Type B pancreatic cell (in vitro differentiated cells): ENCODE data around the gene GALNT11. TPM values are rescaled to one million over a fixed set of nuclear protein-coding genes. Genes with fewer than 3 reads are reported as not detected.

ENCODE experiments used
- DNase-seq: peaks from one replicate; pipeline ENCODE4 v3.0.0; 2021; ENCODE audit warnings: mixed read lengths; ENCODE audit not compliant: unreplicated experiment; ENCODE audit errors: extremely low spot score
- H3K27ac Mint-ChIP-seq: 2 replicates; pipeline ENCODE4 v1.8.0; 2021; ENCODE audit warnings: mild to moderate bottlenecking, mixed read lengths
- H3K27me3 Mint-ChIP-seq: 2 replicates; pipeline ENCODE4 v1.8.0; 2021; ENCODE audit warnings: mixed read lengths
- H3K36me3 Mint-ChIP-seq: 2 replicates; pipeline ENCODE4 v1.8.0; 2021; ENCODE audit warnings: mixed read lengths
- H3K4me1 Mint-ChIP-seq: one replicate; pipeline ENCODE4 v1.8.0; 2021; ENCODE audit warnings: mixed read lengths; ENCODE audit not compliant: unreplicated experiment
- H3K4me3 Mint-ChIP-seq: 2 replicates; pipeline ENCODE4 v1.8.0; 2021; ENCODE audit warnings: mild to moderate bottlenecking, mixed read lengths
- H3K9me3 Mint-ChIP-seq: 2 replicates; pipeline ENCODE4 v1.8.0; 2021; ENCODE audit warnings: mixed read lengths
- total RNA-seq: library from RNA; stranded (reverse); gene quantifications from 2 replicates; pipeline ENCODE4 v1.2.1, GENCODE V29; 2021; ENCODE audit warnings: low replicate concordance
- TF ChIP-seq, protein P1 (sequence below): fragments of 200-600 bp; sonication (generic); conservative IDR thresholded peaks from 2 replicates; pipeline ENCODE4 v1.5.0; 2021; ENCODE audit warnings: antibody characterized with exemption, mild to moderate bottlenecking

The GALNT11 gene
- total RNA-seq, 1 donor from 2014 or later: 28.8 TPM

DNA sequence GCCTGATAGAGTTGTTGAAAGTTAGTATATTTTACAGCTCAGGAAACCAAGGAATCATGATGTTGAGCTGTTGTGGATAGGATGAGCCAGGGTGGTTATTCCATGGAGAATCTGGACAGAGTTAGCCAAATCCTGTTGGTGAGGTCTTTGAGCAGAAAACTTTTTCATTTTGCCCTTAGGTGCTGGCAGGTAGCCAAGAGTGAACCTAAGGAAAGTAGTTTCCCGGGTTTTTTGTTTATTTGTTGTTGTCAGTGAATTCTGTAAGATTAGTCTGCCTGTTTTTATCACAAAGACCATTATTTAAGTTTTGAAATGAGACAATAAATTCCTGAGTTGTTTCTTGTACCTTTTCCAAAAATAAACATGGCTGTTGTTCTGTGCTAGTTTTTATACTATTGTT is 61.0 kb downstream of the GALNT11 start:
- peaks cover 38% of the 10 kb centered on the region for H3K36me3 Mint-ChIP-seq
- H3K4me3 Mint-ChIP-seq: no peak overlapping the region
- peaks cover 22% of the 10 kb centered on the region for H3K9me3 Mint-ChIP-seq
- no peak overlapping the region for H3K27ac Mint-ChIP-seq
- H3K27me3 Mint-ChIP-seq: no peaks in the 10 kb centered on the region
- DNase-seq: no peak
- TF ChIP-seq, protein P1, sequence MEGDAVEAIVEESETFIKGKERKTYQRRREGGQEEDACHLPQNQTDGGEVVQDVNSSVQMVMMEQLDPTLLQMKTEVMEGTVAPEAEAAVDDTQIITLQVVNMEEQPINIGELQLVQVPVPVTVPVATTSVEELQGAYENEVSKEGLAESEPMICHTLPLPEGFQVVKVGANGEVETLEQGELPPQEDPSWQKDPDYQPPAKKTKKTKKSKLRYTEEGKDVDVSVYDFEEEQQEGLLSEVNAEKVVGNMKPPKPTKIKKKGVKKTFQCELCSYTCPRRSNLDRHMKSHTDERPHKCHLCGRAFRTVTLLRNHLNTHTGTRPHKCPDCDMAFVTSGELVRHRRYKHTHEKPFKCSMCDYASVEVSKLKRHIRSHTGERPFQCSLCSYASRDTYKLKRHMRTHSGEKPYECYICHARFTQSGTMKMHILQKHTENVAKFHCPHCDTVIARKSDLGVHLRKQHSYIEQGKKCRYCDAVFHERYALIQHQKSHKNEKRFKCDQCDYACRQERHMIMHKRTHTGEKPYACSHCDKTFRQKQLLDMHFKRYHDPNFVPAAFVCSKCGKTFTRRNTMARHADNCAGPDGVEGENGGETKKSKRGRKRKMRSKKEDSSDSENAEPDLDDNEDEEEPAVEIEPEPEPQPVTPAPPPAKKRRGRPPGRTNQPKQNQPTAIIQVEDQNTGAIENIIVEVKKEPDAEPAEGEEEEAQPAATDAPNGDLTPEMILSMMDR: no peak
- peaks cover 21% of the 10 kb centered on the region for H3K4me1 Mint-ChIP-seq

DNA sequence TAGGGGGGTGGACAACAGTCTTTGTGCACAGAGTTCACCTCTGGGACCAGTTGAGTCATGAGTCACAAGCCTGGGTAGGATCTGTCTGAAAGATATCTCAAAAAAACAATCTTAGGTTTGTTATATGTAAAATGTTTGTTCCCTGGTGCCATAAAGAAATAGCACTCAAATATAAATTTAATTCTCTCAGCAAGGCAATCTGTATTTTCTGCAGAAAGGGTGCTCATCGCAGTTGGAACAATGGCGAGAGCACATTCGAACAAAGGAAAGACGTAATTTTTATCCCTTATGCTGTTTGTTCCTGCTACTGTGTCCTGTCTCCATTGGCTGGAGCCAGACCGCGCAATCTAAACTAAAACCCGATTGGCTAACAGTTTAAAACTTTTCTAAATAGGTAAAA is 63.7 kb downstream of the GALNT11 start:
- Mint-ChIP-seq H3K36me3 (peaks cover 37% of the 10 kb centered on the region), H3K9me3 (peaks cover 22% of the 10 kb centered on the region), H3K4me3 (no peak overlapping the region), H3K27ac (no peak overlapping the region), H3K4me1 (peaks cover 10% of the 10 kb centered on the region), H3K27me3 (no peaks in the 10 kb centered on the region)
- no peak for DNase-seq
- TF ChIP-seq, protein P1: no peak

DNA sequence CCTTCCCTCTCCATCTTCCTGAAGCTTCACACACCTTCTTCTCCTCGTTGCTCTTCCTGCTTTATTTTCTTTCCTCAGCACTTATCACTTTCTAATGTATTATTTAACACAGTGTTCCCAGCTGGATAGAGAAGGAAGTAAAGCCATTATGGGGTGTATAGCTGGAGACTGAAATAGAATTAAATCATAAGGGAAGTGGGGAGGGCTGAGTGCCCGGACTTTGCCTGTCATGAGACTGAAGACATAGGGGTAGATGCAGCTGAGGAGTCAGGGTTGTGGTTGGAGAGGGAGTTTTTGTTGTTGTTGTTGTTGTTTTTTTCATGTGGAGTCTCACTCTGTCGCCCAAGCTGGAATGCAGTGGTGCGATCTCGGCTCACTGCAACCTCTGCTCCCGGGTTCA is 65.3 kb downstream of the GALNT11 start:
- Mint-ChIP-seq H3K36me3 (peaks cover 23% of the 10 kb centered on the region), H3K4me1 (no peaks in the 10 kb centered on the region), H3K9me3 (peaks cover 18% of the 10 kb centered on the region), H3K27me3 (no peaks in the 10 kb centered on the region), H3K27ac (no peak overlapping the region), H3K4me3 (no peak overlapping the region)
- no peak for DNase-seq
- TF ChIP-seq, protein P1: no peak

DNA sequence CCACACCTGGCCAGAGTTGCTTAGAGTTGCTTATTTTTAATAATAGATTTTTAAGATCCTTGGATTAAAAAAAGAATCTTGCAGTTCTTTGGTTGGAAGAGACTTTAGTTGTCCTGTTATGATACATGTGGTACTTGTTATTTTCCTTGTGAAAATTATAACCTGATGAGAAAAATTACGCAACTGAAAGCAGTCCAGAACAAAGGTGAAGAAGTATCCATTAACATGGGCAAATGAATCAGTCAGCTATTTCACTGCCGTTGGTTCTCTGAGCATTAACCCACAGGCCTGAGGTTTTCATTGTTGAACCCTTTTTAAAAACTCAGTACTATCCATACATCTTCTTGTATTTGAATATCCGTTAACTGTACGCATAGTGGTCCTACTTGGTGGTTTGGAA is 68.2 kb downstream of the GALNT11 start:
- H3K4me1 Mint-ChIP-seq: no peaks in the 10 kb centered on the region
- H3K27ac Mint-ChIP-seq: no peak overlapping the region
- H3K27me3 Mint-ChIP-seq: no peaks in the 10 kb centered on the region
- H3K36me3 Mint-ChIP-seq: peaks cover 26% of the 10 kb centered on the region
- H3K9me3 Mint-ChIP-seq: peaks cover 7% of the 10 kb centered on the region
- DNase-seq: no peak
- TF ChIP-seq, protein P1: no peak
- H3K4me3 Mint-ChIP-seq: no peak overlapping the region

DNA sequence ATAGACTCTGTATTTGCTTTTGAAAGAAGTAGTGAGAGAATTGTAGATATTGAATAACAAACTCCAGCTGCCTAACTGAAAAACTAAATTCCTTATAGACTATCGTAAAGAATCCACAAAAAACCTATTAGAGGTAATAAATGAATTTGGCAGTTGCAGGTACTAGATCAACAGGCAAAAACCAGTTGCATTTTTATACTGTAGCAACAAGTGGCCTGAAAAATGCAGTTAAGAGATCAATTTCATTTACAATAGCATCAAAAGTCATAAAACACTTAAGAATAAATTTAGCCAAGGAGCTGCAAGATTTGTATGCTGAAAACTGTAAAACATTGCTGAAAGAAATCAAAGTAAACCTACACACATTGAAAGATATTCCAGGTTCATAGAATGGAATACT is 70.3 kb downstream of the GALNT11 start:
- H3K4me3 Mint-ChIP-seq: no peak overlapping the region
- TF ChIP-seq, protein P1: no peak
- peaks cover 2% of the 10 kb centered on the region for H3K4me1 Mint-ChIP-seq
- no peaks in the 10 kb centered on the region for H3K27me3 Mint-ChIP-seq
- H3K36me3 Mint-ChIP-seq: peaks cover 16% of the 10 kb centered on the region
- no peak overlapping the region for H3K27ac Mint-ChIP-seq
- no peaks in the 10 kb centered on the region for H3K9me3 Mint-ChIP-seq
- DNase-seq: no peak

DNA sequence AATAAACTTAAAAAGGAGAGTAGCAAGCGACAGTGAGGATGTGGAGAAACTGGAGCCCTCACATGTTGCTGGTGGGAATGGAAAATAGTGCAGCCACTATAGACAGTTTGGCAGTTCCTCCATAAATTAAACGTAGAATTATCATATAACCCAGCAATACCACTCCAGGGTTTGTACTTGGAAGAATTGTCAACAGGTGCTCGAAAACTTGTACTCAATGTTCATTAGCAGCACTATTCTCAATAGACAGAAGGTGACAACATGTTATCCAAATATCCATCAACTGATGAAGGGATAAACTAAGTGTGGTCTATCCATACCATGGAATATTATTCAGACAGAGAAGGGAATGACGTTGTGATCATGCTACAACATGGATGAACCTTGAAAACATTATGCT is 71.9 kb downstream of the GALNT11 start:
- Mint-ChIP-seq H3K9me3 (no peaks in the 10 kb centered on the region), H3K4me1 (peaks cover 4% of the 10 kb centered on the region), H3K27me3 (no peaks in the 10 kb centered on the region), H3K36me3 (peaks cover 19% of the 10 kb centered on the region), H3K4me3 (no peak overlapping the region), H3K27ac (no peak overlapping the region)
- no peak for DNase-seq
- TF ChIP-seq, protein P1: no peak
